Cardiac septum (tissue), 1 donor: ENCODE data around the gene CRLF3. TPM values are rescaled to one million over a fixed set of nuclear protein-coding genes. Genes with fewer than 3 reads are reported as not detected.
"Not testable (repeated sequence)": the region's sequence is repeated elsewhere in the genome, so short reads cannot be mapped to it uniquely, and the experiment has no call there.

Experiments
- DNase-seq: peaks from one replicate; pipeline ENCODE4 v3.0.0-alpha.2; 2020; ENCODE audit warnings: low spot score
- intact Hi-C: fragments of 100-400 bp; cut with DNase I; formaldehyde crosslinking; loops from one replicate; pipeline ENCODE4 v1.14.0; 2022
- total RNA-seq: library from RNA; stranded (reverse); fragmentation: NEBNext Ultra II Directional; extraction: Animal tissue kit (Norgen Biotek cat#: 25700); gene quantifications from one replicate; pipeline ENCODE4 v1.2.1, GENCODE V29; 2021
- donor health status: DM: no; HTN: no; CAD: no.

CRLF3 gene
- total RNA-seq, 1 donor from 2014 or later = 5.1 TPM

DNA sequence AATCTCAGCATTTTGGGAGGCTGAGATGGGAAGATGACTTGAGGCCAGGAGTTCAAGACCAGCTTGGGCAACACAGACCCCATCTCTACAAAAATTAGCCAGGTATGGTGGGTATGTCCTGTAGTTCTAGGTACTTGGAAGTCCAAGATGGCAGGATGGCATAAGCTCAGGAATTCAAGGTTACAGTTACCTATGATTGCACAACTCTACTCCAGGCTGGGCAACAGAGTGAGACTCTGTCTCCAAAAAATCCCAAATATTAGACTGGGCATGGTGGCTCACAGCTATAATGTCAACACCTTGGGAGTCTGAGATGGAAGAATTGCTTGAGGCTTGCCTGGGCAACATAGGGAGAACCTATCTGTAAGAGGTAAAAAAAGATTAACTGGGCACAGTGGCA lies 63.4 kb downstream of the CRLF3 start:
- no peak for DNase-seq
- intact Hi-C loops = no loop called here

DNA sequence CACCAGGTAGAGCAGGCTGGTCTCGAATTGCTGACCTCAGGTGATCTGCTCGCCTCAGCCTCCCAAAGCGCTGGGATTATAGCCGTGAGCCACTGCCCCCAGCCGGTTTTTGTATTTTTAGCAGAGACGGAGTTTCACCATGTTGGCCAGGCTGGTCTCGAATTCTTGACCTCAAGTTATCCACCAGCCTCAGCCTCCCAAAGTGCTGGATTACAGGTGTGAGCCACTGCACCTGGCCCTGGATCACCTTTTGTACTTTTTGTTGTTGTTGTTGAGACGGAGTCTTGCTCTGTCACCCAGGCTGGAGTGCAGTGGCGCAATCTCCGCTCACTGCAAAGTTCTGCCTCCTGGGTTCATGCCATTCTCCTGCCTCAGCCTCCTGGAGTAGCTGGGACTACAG lies 71.2 kb downstream of the CRLF3 start:
- DNase-seq, intact Hi-C loops: not testable (repeated sequence)

- intact Hi-C loops = not testable (repeated sequence)
Observed at GRCh38 chr17:30750982-30751381, 73.5 kb downstream of the CRLF3 start.

GRCh38 chr17:30747621-30748020 lies 76.9 kb downstream of the CRLF3 start:
- intact Hi-C loops, DNase-seq: not testable (repeated sequence)

More at GRCh38 chr17:30750982-30751381, 73.5 kb downstream of the CRLF3 start:
- not testable (repeated sequence) for DNase-seq

GRCh38 chr17:30742669-30743068 lies 81.8 kb downstream of the CRLF3 start:
- DNase-seq, intact Hi-C loops: not testable (repeated sequence)

DNA sequence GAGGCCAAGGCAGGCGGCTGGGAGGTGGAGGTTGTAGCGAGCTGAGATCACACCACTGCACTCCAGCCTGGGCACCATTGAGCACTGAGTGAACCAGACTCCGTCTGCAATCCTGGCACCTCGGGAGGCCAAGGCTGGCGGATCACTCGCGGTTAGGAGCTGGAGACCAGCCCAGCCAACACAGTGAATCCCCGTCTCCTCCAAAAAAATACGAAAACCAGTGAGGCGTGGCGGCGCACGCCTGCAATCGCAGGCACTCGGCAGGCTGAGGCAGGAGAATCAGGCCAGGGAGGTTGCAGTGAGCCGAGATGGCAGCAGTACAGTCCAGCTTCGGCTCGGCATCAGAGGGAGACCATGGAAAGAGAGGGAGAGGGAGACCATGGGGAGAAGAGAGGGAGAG lies 88.1 kb downstream of the CRLF3 start:
- DNase-seq, intact Hi-C loops: not testable (repeated sequence)

DNA sequence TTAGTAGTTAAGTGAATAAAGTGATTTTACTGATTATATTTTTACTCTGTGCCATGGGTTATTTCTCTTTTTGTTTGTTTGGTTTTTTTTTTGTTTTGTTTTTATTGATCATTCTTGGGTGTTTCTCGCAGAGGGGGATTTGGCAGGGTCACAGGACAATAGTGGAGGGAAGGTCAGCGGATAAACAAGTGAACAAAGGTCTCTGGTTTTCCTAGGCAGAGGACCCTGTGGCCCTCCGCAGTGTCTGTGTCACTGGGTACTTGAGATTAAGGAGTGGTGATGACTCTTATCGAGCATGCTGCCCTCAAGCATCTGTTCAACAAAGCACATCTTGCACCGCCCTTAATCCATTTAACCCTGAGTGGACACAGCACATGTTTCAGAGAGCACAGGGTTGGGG lies 88.8 kb downstream of the CRLF3 start:
- DNase-seq, intact Hi-C loops: not testable (repeated sequence)

- DNase-seq, intact Hi-C loops: not testable (repeated sequence)
Observed at GRCh38 chr17:30735206-30735605, 89.3 kb downstream of the CRLF3 start.

- intact Hi-C loops, DNase-seq: not testable (repeated sequence)
Observed at GRCh38 chr17:30734153-30734552, 90.3 kb downstream of the CRLF3 start.

Other genes starting within 250 kb of the CRLF3 start
- gene ATAD5, start 7.3 kb upstream of the CRLF3 start, total RNA-seq = 0.48 TPM
- 12.0 TPM for gene TEFM, start 81.5 kb upstream of the CRLF3 start, total RNA-seq
- 6.8 TPM for gene ADAP2, start 97.3 kb upstream of the CRLF3 start, total RNA-seq
- gene RNF135, start 146.3 kb upstream of the CRLF3 start, total RNA-seq = 4.8 TPM